Transverse colon (tissue), 4 donors: ENCODE measurements around the gene SCG5.

ENCODE experiments used
- CTCF ChIP-seq, 5 experiments: fragments of 200-600 bp in 3 of 5; fragments of 450-650 bp in 2 of 5; sonication (generic) in 3 of 5; IDR thresholded peaks; 1 replicate in 2 of 5; 2 replicates in 3 of 5; pipeline ENCODE4 v1.5.1; 2016 to 2017; ENCODE audit warnings: antibody characterized with exemption in 5 of 5, inconsistent platforms in 3 of 5, mild to moderate bottlenecking in 2 of 5, moderate library complexity in 1 of 5
- EP300 ChIP-seq: sonication (generic); formaldehyde crosslinking; IDR thresholded peaks from one replicate; pipeline ENCODE4 v1.6.1; 2017; ENCODE audit warnings: antibody characterized with exemption, low read depth
- POLR2A ChIP-seq: fragments of 450-650 bp; IDR thresholded peaks from one replicate; pipeline ENCODE4 v1.6.1; 2016; ENCODE audit warnings: antibody characterized with exemption, mild to moderate bottlenecking, moderate library complexity
- POLR2AphosphoS5 ChIP-seq, 3 donors: sonication (generic); formaldehyde crosslinking; IDR thresholded peaks; one replicate each; pipeline ENCODE4 v1.6.1; 2016; ENCODE audit warnings: antibody characterized with exemption in 3 of 3

- no peak for TF ChIP-seq POLR2A
- no peak for TF ChIP-seq POLR2AphosphoS5 (IDR thresholded peaks at IDR 0.05)
- TF ChIP-seq CTCF (IDR thresholded peaks at IDR 0.05), result no peak
- no peak for TF ChIP-seq EP300
These were observed 50.2 kb downstream of the SCG5 start for GRCh38 chr15:32691689-32692038.
